Ectodermal cell (in vitro differentiated cells): ENCODE results near the gene ZMIZ1.

Experiments
- H3K27ac ChIP-seq: 2 replicates; pipeline ENCODE4 v1.7.0; 2013; ENCODE audit warnings: mild to moderate bottlenecking, low read depth, low read length; ENCODE audit not compliant: insufficient read depth, poor library complexity, severe bottlenecking
- H3K27me3 ChIP-seq: 2 replicates; pipeline ENCODE4 v1.7.0; 2013; ENCODE audit warnings: mild to moderate bottlenecking, low read length; ENCODE audit not compliant: insufficient read depth, control insufficient read depth, poor library complexity, severe bottlenecking
- H3K36me3 ChIP-seq: one replicate; pipeline ENCODE4 v1.7.0; 2013; ENCODE audit warnings: low read length; ENCODE audit not compliant: control insufficient read depth, insufficient read depth
- H3K4me1 ChIP-seq: one replicate; pipeline ENCODE4 v1.7.0; 2013; ENCODE audit warnings: low read length; ENCODE audit not compliant: control insufficient read depth, insufficient read depth
- H3K4me3 ChIP-seq: 2 replicates; pipeline ENCODE4 v1.7.0; 2013; ENCODE audit warnings: low read depth, low read length, control low read depth; ENCODE audit not compliant: insufficient read depth
- H3K9me3 ChIP-seq: 2 replicates; pipeline ENCODE4 v1.7.0; 2013; ENCODE audit warnings: mild to moderate bottlenecking, low read length, moderate library complexity; ENCODE audit not compliant: control insufficient read depth
- WGBS, 2 experiments: methylation state at CpG; one replicate each; pipeline ENCODE4 v1.1.7; 2013; ENCODE audit warnings: missing lambda C conversion rate in 2 of 2; 5-methylcytosine and 5-hydroxymethylcytosine counted together

The ZMIZ1 gene

GRCh38 chr10:79315602-79315920 is 246.8 kb downstream of the ZMIZ1 start:
- peaks cover 5% of the 10 kb centered on the region for H3K36me3 ChIP-seq
- peaks cover 21% of the 10 kb centered on the region for H3K4me1 ChIP-seq
- no peaks in the 10 kb centered on the region for H3K9me3 ChIP-seq
- no peaks in the 10 kb centered on the region for H3K27me3 ChIP-seq
- H3K4me3 ChIP-seq = no peak overlapping the region
- H3K27ac ChIP-seq = no peak overlapping the region
- WGBS, 2 experiments = 89 to 95% methylated on average over 11 of the region's 11 CpGs

GRCh38 chr10:79316671-79317431 is 248.1 kb downstream of the ZMIZ1 start:
- Histone ChIP-seq H3K4me1 (peaks cover 18% of the 10 kb centered on the region), H3K27ac (no peak overlapping the region), H3K27me3 (no peaks in the 10 kb centered on the region), H3K9me3 (no peaks in the 10 kb centered on the region), H3K36me3 (peaks cover 2% of the 10 kb centered on the region), H3K4me3 (no peak overlapping the region)
- 66 to 67% methylated on average over 13 of the region's 13 CpGs for WGBS, 2 experiments

- Histone ChIP-seq H3K27ac (no peak overlapping the region), H3K4me3 (no peak overlapping the region), H3K27me3 (no peaks in the 10 kb centered on the region), H3K36me3 (no peaks in the 10 kb centered on the region), H3K4me1 (peaks cover 18% of the 10 kb centered on the region), H3K9me3 (no peaks in the 10 kb centered on the region)
- WGBS, 2 experiments = 93 to 94% methylated on average over 5 of the region's 5 CpGs
Observed at GRCh38 chr10:79318369-79318768, 249.6 kb downstream of the ZMIZ1 start.

GRCh38 chr10:79319115-79319771 is 250.5 kb downstream of the ZMIZ1 start:
- peaks cover 18% of the 10 kb centered on the region for H3K4me1 ChIP-seq
- 84 to 87% methylated on average over 11 of the region's 11 CpGs for WGBS, 2 experiments
- H3K4me3 ChIP-seq = no peak overlapping the region
- no peak overlapping the region for H3K27ac ChIP-seq
- no peaks in the 10 kb centered on the region for H3K9me3 ChIP-seq
- H3K36me3 ChIP-seq = no peaks in the 10 kb centered on the region
- H3K27me3 ChIP-seq = no peaks in the 10 kb centered on the region

- H3K4me3 ChIP-seq = no peak overlapping the region
- no peak overlapping the region for H3K27ac ChIP-seq
- no peaks in the 10 kb centered on the region for H3K9me3 ChIP-seq
- H3K36me3 ChIP-seq = no peaks in the 10 kb centered on the region
- H3K27me3 ChIP-seq = no peaks in the 10 kb centered on the region
- peaks cover 18% of the 10 kb centered on the region for H3K4me1 ChIP-seq
- WGBS, 2 experiments = 96% methylated on average over 2 of the region's 2 CpGs
Observed at GRCh38 chr10:79320316-79320715, 251.6 kb downstream of the ZMIZ1 start.

- Histone ChIP-seq H3K27ac (no peak overlapping the region), H3K4me3 (no peak overlapping the region), H3K36me3 (no peaks in the 10 kb centered on the region), H3K9me3 (no peaks in the 10 kb centered on the region), H3K4me1 (peaks cover 18% of the 10 kb centered on the region), H3K27me3 (no peaks in the 10 kb centered on the region)
- 91 to 94% methylated on average over 7 of the region's 7 CpGs for WGBS, 2 experiments
Observed at GRCh38 chr10:79320820-79321493, 252.2 kb downstream of the ZMIZ1 start.

GRCh38 chr10:79321494-79321882 is 252.7 kb downstream of the ZMIZ1 start:
- no peaks in the 10 kb centered on the region for H3K36me3 ChIP-seq
- H3K27ac ChIP-seq = no peak overlapping the region
- WGBS, 2 experiments = 86 to 91% methylated on average over 2 of the region's 2 CpGs
- H3K27me3 ChIP-seq = no peaks in the 10 kb centered on the region
- peaks cover 18% of the 10 kb centered on the region for H3K4me1 ChIP-seq
- no peak overlapping the region for H3K4me3 ChIP-seq
- H3K9me3 ChIP-seq = no peaks in the 10 kb centered on the region

GRCh38 chr10:79321951-79322350 is 253.2 kb downstream of the ZMIZ1 start:
- no peaks in the 10 kb centered on the region for H3K9me3 ChIP-seq
- peaks cover 14% of the 10 kb centered on the region for H3K4me1 ChIP-seq
- H3K27ac ChIP-seq = no peak overlapping the region
- no peak overlapping the region for H3K4me3 ChIP-seq
- no peaks in the 10 kb centered on the region for H3K27me3 ChIP-seq
- no peaks in the 10 kb centered on the region for H3K36me3 ChIP-seq

GRCh38 chr10:79322616-79323543 is 254.1 kb downstream of the ZMIZ1 start:
- no peaks in the 10 kb centered on the region for H3K27me3 ChIP-seq
- 93% methylated on average over 15 of the region's 15 CpGs for WGBS, 2 experiments
- no peak overlapping the region for H3K4me3 ChIP-seq
- H3K36me3 ChIP-seq = no peaks in the 10 kb centered on the region
- H3K9me3 ChIP-seq = no peaks in the 10 kb centered on the region
- peaks cover 5% of the 10 kb centered on the region for H3K4me1 ChIP-seq
- no peak overlapping the region for H3K27ac ChIP-seq
